HG02943 (cell line): ENCODE data around the gene INPP5B.
"Not testable (repeated sequence)": the region's sequence is repeated elsewhere in the genome, so short reads cannot be mapped to it uniquely, and the experiment has no call there.

ENCODE experiments used
- ATAC-seq: cut with Tn5 transposase; IDR thresholded peaks from one replicate; pipeline ENCODE4 v1.9.1; 2021; ENCODE audit warnings: mild to moderate bottlenecking, low read depth, moderate library complexity; ENCODE audit not compliant: unreplicated experiment

Gene INPP5B

GRCh38 chr1:37915476-37916093 lies 31.3 kb downstream of the INPP5B start:
- no peak for ATAC-seq

GRCh38 chr1:37914719-37915475 lies 32.0 kb downstream of the INPP5B start:
- no peak for ATAC-seq

- ATAC-seq: not testable (repeated sequence)
These were observed 35.4 kb downstream of the INPP5B start for GRCh38 chr1:37911478-37911877.

- ATAC-seq: not testable (repeated sequence)
These were observed 36.0 kb downstream of the INPP5B start for GRCh38 chr1:37910886-37911285.

GRCh38 chr1:37908531-37908930 lies 38.3 kb downstream of the INPP5B start:
- ATAC-seq: not testable (repeated sequence)

GRCh38 chr1:37907416-37908125 lies 39.3 kb downstream of the INPP5B start:
- not testable (repeated sequence) for ATAC-seq

- not testable (repeated sequence) for ATAC-seq
These were observed 40.3 kb downstream of the INPP5B start for GRCh38 chr1:37906591-37906990.

- ATAC-seq: no peak
These were observed 41.1 kb downstream of the INPP5B start for GRCh38 chr1:37905727-37906126.

- not testable (repeated sequence) for ATAC-seq
These were observed 42.9 kb downstream of the INPP5B start for GRCh38 chr1:37903921-37904320.

- ATAC-seq: no peak
These were observed 43.9 kb downstream of the INPP5B start for GRCh38 chr1:37902983-37903382.

GRCh38 chr1:37901893-37902225 lies 45.0 kb downstream of the INPP5B start:
- ATAC-seq: no peak

GRCh38 chr1:37901191-37901892 lies 45.5 kb downstream of the INPP5B start:
- no peak for ATAC-seq

GRCh38 chr1:37897563-37897962 lies 49.3 kb downstream of the INPP5B start:
- not testable (repeated sequence) for ATAC-seq

GRCh38 chr1:37893673-37894072 lies 53.2 kb downstream of the INPP5B start:
- no peak for ATAC-seq

- no peak for ATAC-seq
These were observed 54.5 kb downstream of the INPP5B start for GRCh38 chr1:37892151-37893047.

GRCh38 chr1:37890378-37891014 lies 56.4 kb downstream of the INPP5B start:
- ATAC-seq: no peak

- no peak for ATAC-seq
These were observed 58.7 kb downstream of the INPP5B start for GRCh38 chr1:37888022-37888700.

- no peak for ATAC-seq
These were observed 62.7 kb downstream of the INPP5B start for GRCh38 chr1:37884145-37884544.

GRCh38 chr1:37883671-37884070 lies 63.2 kb downstream of the INPP5B start:
- no peak for ATAC-seq
